ENCODE data around the gene KLF7. TPM values are rescaled to one million over a fixed set of nuclear protein-coding genes. Genes with fewer than 3 reads are reported as not detected.

Gene KLF7
- total RNA-seq, 1 experiment from 2014 or later, result 13.1 TPM

GRCh38 chr2:207055257-207055656 lies 110.5 kb downstream of the KLF7 start:
- Histone ChIP-seq H3K4me1 (replicated peaks) (peaks cover 8% of the 10 kb centered on the region), H3K9me3 (replicated peaks) (no peaks in the 10 kb centered on the region; the same call in 1 of the 2 replicates), H3K27ac (no peak overlapping the region), H3K36me3 (no peaks in the 10 kb centered on the region), H3K4me3 (no peak overlapping the region), H3K27me3 (replicated peaks) (no peaks in the 10 kb centered on the region)
- DNase-seq (ENCODE audit: low read depth in 1 of 2, low spot score in 2 of 2), result no peak

- no peak for DNase-seq (ENCODE audit: low read depth in 1 of 2, low spot score in 2 of 2)
- no peak overlapping the region for H3K4me3 ChIP-seq
- peaks cover 8% of the 10 kb centered on the region for H3K4me1 ChIP-seq (replicated peaks)
- H3K27ac ChIP-seq, result no peak overlapping the region
- H3K36me3 ChIP-seq, result no peaks in the 10 kb centered on the region
- no peaks in the 10 kb centered on the region for H3K27me3 ChIP-seq (replicated peaks)
- no peaks in the 10 kb centered on the region; the same call in 1 of the 2 replicates for H3K9me3 ChIP-seq (replicated peaks)
These were observed 111.2 kb downstream of the KLF7 start for GRCh38 chr2:207054521-207054920.

- DNase-seq (ENCODE audit: low read depth in 1 of 2, low spot score in 2 of 2), result no peak
- H3K36me3 ChIP-seq, result no peaks in the 10 kb centered on the region
- no peak overlapping the region for H3K27ac ChIP-seq
- no peaks in the 10 kb centered on the region; the same call in 1 of the 2 replicates for H3K9me3 ChIP-seq (replicated peaks)
- H3K4me1 ChIP-seq (replicated peaks), result peaks cover 27% of the 10 kb centered on the region
- H3K4me3 ChIP-seq, result no peak overlapping the region
- no peaks in the 10 kb centered on the region for H3K27me3 ChIP-seq (replicated peaks)
These were observed 114.3 kb downstream of the KLF7 start for GRCh38 chr2:207051385-207051965.

GRCh38 chr2:207049122-207049521 lies 116.6 kb downstream of the KLF7 start:
- DNase-seq (ENCODE audit: low read depth in 1 of 2, low spot score in 2 of 2), result no peak
- Histone ChIP-seq H3K9me3 (replicated peaks) (no peaks in the 10 kb centered on the region), H3K27me3 (replicated peaks) (no peaks in the 10 kb centered on the region), H3K27ac (no peak overlapping the region), H3K4me3 (no peak overlapping the region), H3K4me1 (replicated peaks) (peaks cover 49% of the 10 kb centered on the region), H3K36me3 (no peaks in the 10 kb centered on the region)

- Histone ChIP-seq H3K27ac (no peak overlapping the region), H3K9me3 (replicated peaks) (no peaks in the 10 kb centered on the region), H3K27me3 (replicated peaks) (no peaks in the 10 kb centered on the region), H3K36me3 (no peaks in the 10 kb centered on the region), H3K4me3 (no peak overlapping the region), H3K4me1 (replicated peaks) (peaks cover 51% of the 10 kb centered on the region)
- peak in 1 of 2 experiments; percentile 21 for DNase-seq (ENCODE audit: low read depth in 1 of 2, low spot score in 2 of 2)
These were observed 117.3 kb downstream of the KLF7 start for GRCh38 chr2:207048416-207048815.

GRCh38 chr2:207046724-207047123 lies 119.0 kb downstream of the KLF7 start:
- Histone ChIP-seq H3K36me3 (no peaks in the 10 kb centered on the region), H3K4me3 (no peak overlapping the region), H3K27ac (peak overlapping the region; percentile 61), H3K27me3 (replicated peaks) (no peaks in the 10 kb centered on the region), H3K4me1 (replicated peaks) (peaks cover 56% of the 10 kb centered on the region), H3K9me3 (replicated peaks) (no peaks in the 10 kb centered on the region)
- peak in 1 of 2 experiments; percentile 52 for DNase-seq (ENCODE audit: low read depth in 1 of 2, low spot score in 2 of 2)

GRCh38 chr2:207045531-207045930 lies 120.2 kb downstream of the KLF7 start:
- Histone ChIP-seq H3K9me3 (replicated peaks) (no peaks in the 10 kb centered on the region), H3K36me3 (no peaks in the 10 kb centered on the region), H3K27ac (peak overlapping the region; percentile 96), H3K4me1 (replicated peaks) (peaks cover 67% of the 10 kb centered on the region), H3K27me3 (replicated peaks) (no peaks in the 10 kb centered on the region), H3K4me3 (no peak overlapping the region)
- peak in 1 of 2 experiments; percentile 85 for DNase-seq (ENCODE audit: low read depth in 1 of 2, low spot score in 2 of 2)

GRCh38 chr2:207044379-207045362 lies 121.1 kb downstream of the KLF7 start:
- no peak for DNase-seq (ENCODE audit: low read depth in 1 of 2, low spot score in 2 of 2)
- Histone ChIP-seq H3K27me3 (replicated peaks) (no peaks in the 10 kb centered on the region), H3K4me3 (no peak overlapping the region), H3K36me3 (no peaks in the 10 kb centered on the region), H3K27ac (peak overlapping the region; percentile 96), H3K9me3 (replicated peaks) (no peaks in the 10 kb centered on the region), H3K4me1 (replicated peaks) (peaks cover 67% of the 10 kb centered on the region)

- no peak for DNase-seq (ENCODE audit: low read depth in 1 of 2, low spot score in 2 of 2)
- no peak overlapping the region for H3K4me3 ChIP-seq
- peaks cover 59% of the 10 kb centered on the region for H3K4me1 ChIP-seq (replicated peaks)
- peak overlapping the region; percentile 48 for H3K27ac ChIP-seq
- no peaks in the 10 kb centered on the region for H3K27me3 ChIP-seq (replicated peaks)
- H3K9me3 ChIP-seq (replicated peaks), result no peaks in the 10 kb centered on the region
- H3K36me3 ChIP-seq, result no peaks in the 10 kb centered on the region
These were observed 122.9 kb downstream of the KLF7 start for GRCh38 chr2:207042841-207043240.

GRCh38 chr2:207041786-207042554 lies 123.8 kb downstream of the KLF7 start:
- H3K27me3 ChIP-seq (replicated peaks), result no peaks in the 10 kb centered on the region
- no peaks in the 10 kb centered on the region for H3K9me3 ChIP-seq (replicated peaks)
- peak in 1 of 2 experiments; percentile 59 for DNase-seq (ENCODE audit: low read depth in 1 of 2, low spot score in 2 of 2)
- H3K36me3 ChIP-seq, result no peaks in the 10 kb centered on the region
- no peak overlapping the region for H3K4me3 ChIP-seq
- H3K4me1 ChIP-seq (replicated peaks), result peaks cover 53% of the 10 kb centered on the region
- peak overlapping the region; percentile 48 for H3K27ac ChIP-seq

- H3K27me3 ChIP-seq (replicated peaks), result no peaks in the 10 kb centered on the region
- no peak overlapping the region for H3K27ac ChIP-seq
- H3K4me3 ChIP-seq, result no peak overlapping the region
- H3K9me3 ChIP-seq (replicated peaks), result no peaks in the 10 kb centered on the region
- peak; percentile 52 to 53 for DNase-seq (ENCODE audit: low read depth in 1 of 2, low spot score in 2 of 2)
- H3K36me3 ChIP-seq, result no peaks in the 10 kb centered on the region
- H3K4me1 ChIP-seq (replicated peaks), result peaks cover 48% of the 10 kb centered on the region
These were observed 124.5 kb downstream of the KLF7 start for GRCh38 chr2:207041279-207041678.

- H3K27ac ChIP-seq, result no peak overlapping the region
- H3K36me3 ChIP-seq, result no peaks in the 10 kb centered on the region
- no peaks in the 10 kb centered on the region for H3K9me3 ChIP-seq (replicated peaks)
- no peak overlapping the region for H3K4me3 ChIP-seq
- peaks cover 48% of the 10 kb centered on the region for H3K4me1 ChIP-seq (replicated peaks)
- DNase-seq (ENCODE audit: low read depth in 1 of 2, low spot score in 2 of 2), result no peak
- no peaks in the 10 kb centered on the region for H3K27me3 ChIP-seq (replicated peaks)
These were observed 125.1 kb downstream of the KLF7 start for GRCh38 chr2:207040696-207041095.

GRCh38 chr2:207039225-207039624 lies 126.5 kb downstream of the KLF7 start:
- no peak overlapping the region for H3K27ac ChIP-seq
- no peak overlapping the region for H3K4me3 ChIP-seq
- no peaks in the 10 kb centered on the region for H3K36me3 ChIP-seq
- no peak for DNase-seq (ENCODE audit: low read depth in 1 of 2, low spot score in 2 of 2)
- no peaks in the 10 kb centered on the region for H3K9me3 ChIP-seq (replicated peaks)
- no peaks in the 10 kb centered on the region for H3K27me3 ChIP-seq (replicated peaks)
- H3K4me1 ChIP-seq (replicated peaks), result peaks cover 34% of the 10 kb centered on the region
